GM06990 (cell line): ENCODE results near the gene DYNLL1.
A peak's percentile ranks its signal among the peaks of the same experiment; 100 is the strongest.

Source experiments
- DNase-seq: peaks from one replicate; pipeline ENCODE4 v3.0.0-alpha.2; 2011; ENCODE audit not compliant: insufficient read length; ENCODE audit errors: extremely low read depth
- H3K27me3 ChIP-seq: replicated peaks from 2 replicates; pipeline ENCODE4 v1.6.0; 2011; ENCODE audit warnings: low read length; ENCODE audit not compliant: control insufficient read depth, insufficient read depth
- H3K36me3 ChIP-seq: 2 replicates; pipeline ENCODE4 v1.5.1; 2011; ENCODE audit warnings: low read length; ENCODE audit not compliant: control insufficient read depth, insufficient read depth
- H3K4me3 ChIP-seq: replicated peaks from 2 replicates; pipeline ENCODE4 v1.5.1; 2011; ENCODE audit warnings: low read depth, mild to moderate bottlenecking, control low read depth, low read length
- CTCF ChIP-seq: IDR thresholded peaks from 2 replicates; pipeline ENCODE4 v1.5.1; 2011; ENCODE audit warnings: low read length, control low read depth, mild to moderate bottlenecking, inconsistent platforms; ENCODE audit not compliant: insufficient read depth, poor library complexity, severe bottlenecking

Gene DYNLL1

DNA sequence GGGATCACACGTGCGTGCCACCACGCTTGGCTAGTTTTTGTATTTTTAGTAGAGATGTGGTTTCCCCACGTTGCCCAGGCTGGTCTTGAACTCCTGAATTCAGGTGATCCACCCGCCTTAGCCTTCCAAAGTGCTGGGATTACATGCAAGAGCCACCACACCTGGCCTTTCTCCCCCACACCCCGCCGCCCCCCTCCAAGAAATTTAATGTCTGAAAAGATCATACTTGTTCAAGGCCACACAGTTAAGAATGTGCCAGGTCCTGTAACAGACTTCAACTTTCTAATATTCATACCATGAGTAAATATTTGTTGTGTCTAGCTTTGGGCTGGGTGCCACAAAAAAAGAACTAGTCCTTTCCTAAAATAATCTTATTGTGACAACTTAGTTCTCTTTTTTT, 40.6 kb upstream of the DYNLL1 start:
- H3K27me3 ChIP-seq, result no peaks in the 10 kb centered on the region
- no peak overlapping the region for H3K4me3 ChIP-seq
- TF ChIP-seq CTCF, result no peak
- peaks cover 16% of the 10 kb centered on the region for H3K36me3 ChIP-seq
- DNase-seq, result no peak

DNA sequence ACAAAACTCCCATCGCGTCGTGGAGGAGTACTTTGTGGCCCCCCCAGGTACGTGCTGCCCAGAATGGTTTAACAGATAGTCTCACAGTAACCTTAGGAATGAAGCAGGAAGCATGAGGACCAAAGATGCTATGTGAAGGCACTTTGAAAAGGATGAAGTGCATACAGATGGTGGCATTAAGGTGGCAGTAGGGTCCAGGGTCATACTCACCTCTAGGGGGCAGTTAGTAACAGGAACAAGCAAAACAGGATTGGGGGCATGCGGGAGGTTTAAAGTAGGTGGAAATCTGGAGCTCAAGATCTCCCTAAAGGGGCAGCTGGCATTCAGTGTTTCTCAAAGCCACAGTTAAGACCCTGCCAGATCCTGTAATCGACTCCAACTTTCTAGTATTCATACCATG, 38.8 kb upstream of the DYNLL1 start:
- no peak for DNase-seq
- TF ChIP-seq CTCF, result peak; percentile 53
- H3K36me3 ChIP-seq, result peaks cover 20% of the 10 kb centered on the region
- H3K27me3 ChIP-seq, result no peaks in the 10 kb centered on the region
- no peak overlapping the region for H3K4me3 ChIP-seq

GRCh38 chr12:120460157-120460556, 35.8 kb upstream of the DYNLL1 start:
- Histone ChIP-seq H3K4me3 (no peak overlapping the region), H3K27me3 (no peaks in the 10 kb centered on the region), H3K36me3 (peaks cover 30% of the 10 kb centered on the region)
- no peak for TF ChIP-seq CTCF
- no peak for DNase-seq

GRCh38 chr12:120462099-120462640, 33.7 kb upstream of the DYNLL1 start:
- H3K36me3 ChIP-seq, result peaks cover 34% of the 10 kb centered on the region
- TF ChIP-seq CTCF, result no peak

GRCh38 chr12:120463712-120464111, 32.2 kb upstream of the DYNLL1 start:
- no peak for TF ChIP-seq CTCF
- no peak for DNase-seq
- H3K4me3 ChIP-seq, result no peak overlapping the region
- H3K36me3 ChIP-seq, result peaks cover 28% of the 10 kb centered on the region
- H3K27me3 ChIP-seq, result no peaks in the 10 kb centered on the region

More at GRCh38 chr12:120462099-120462640, 33.7 kb upstream of the DYNLL1 start:
- H3K27me3 ChIP-seq, result no peaks in the 10 kb centered on the region
- no peak overlapping the region for H3K4me3 ChIP-seq
- no peak for DNase-seq

DNA sequence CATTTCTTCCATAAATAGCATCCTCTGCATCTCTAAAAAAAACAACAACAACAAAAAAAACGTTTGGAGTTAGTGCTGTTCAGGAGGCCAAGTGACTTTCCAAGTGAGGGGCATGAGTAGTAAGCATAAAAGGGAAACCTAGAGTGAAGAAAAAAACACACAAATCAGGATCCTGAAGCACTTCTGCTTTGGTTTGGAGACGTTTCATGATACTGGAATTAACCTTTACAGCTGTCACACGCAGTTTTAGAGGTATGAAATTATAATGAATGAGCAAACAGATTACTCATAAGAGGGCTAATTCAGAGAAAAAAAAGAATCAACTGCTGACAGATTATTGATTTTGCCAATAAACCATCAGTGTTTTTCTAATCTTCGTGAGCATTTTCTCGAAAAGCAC, 30.2 kb upstream of the DYNLL1 start:
- Histone ChIP-seq H3K36me3 (peaks cover 25% of the 10 kb centered on the region), H3K4me3 (no peak overlapping the region), H3K27me3 (no peaks in the 10 kb centered on the region)
- no peak for TF ChIP-seq CTCF
- DNase-seq, result no peak
